ENCODE results near the gene SYTL2. TPM values are rescaled to one million over a fixed set of nuclear protein-coding genes. Genes with fewer than 3 reads are reported as not detected.

The SYTL2 gene
- total and polyA plus RNA-seq, 8 donors, result 21.3 to 63.3 (median 45.0) TPM

GRCh38 chr11:85768473-85769146 lies 42.3 kb downstream of the SYTL2 start:
- intact Hi-C loops (cut with DNase I), result no loop called here
- no peaks in the 10 kb centered on the region for H3K27me3 ChIP-seq
- peaks cover 0 to 3% of the 10 kb centered on the region in 2 donors for H3K4me1 ChIP-seq
- H3K36me3 ChIP-seq, result no peaks in the 10 kb centered on the region
- TF ChIP-seq, protein P1, sequence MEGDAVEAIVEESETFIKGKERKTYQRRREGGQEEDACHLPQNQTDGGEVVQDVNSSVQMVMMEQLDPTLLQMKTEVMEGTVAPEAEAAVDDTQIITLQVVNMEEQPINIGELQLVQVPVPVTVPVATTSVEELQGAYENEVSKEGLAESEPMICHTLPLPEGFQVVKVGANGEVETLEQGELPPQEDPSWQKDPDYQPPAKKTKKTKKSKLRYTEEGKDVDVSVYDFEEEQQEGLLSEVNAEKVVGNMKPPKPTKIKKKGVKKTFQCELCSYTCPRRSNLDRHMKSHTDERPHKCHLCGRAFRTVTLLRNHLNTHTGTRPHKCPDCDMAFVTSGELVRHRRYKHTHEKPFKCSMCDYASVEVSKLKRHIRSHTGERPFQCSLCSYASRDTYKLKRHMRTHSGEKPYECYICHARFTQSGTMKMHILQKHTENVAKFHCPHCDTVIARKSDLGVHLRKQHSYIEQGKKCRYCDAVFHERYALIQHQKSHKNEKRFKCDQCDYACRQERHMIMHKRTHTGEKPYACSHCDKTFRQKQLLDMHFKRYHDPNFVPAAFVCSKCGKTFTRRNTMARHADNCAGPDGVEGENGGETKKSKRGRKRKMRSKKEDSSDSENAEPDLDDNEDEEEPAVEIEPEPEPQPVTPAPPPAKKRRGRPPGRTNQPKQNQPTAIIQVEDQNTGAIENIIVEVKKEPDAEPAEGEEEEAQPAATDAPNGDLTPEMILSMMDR (IDR thresholded peaks at IDR 0.05), result no peak
- no peak overlapping the region for H3K4me3 ChIP-seq
- ATAC-seq (no peak), DNase-seq (no peak)
- no peak overlapping the region for H3K27ac ChIP-seq
- H3K9me3 ChIP-seq, result no peaks in the 10 kb centered on the region

DNA sequence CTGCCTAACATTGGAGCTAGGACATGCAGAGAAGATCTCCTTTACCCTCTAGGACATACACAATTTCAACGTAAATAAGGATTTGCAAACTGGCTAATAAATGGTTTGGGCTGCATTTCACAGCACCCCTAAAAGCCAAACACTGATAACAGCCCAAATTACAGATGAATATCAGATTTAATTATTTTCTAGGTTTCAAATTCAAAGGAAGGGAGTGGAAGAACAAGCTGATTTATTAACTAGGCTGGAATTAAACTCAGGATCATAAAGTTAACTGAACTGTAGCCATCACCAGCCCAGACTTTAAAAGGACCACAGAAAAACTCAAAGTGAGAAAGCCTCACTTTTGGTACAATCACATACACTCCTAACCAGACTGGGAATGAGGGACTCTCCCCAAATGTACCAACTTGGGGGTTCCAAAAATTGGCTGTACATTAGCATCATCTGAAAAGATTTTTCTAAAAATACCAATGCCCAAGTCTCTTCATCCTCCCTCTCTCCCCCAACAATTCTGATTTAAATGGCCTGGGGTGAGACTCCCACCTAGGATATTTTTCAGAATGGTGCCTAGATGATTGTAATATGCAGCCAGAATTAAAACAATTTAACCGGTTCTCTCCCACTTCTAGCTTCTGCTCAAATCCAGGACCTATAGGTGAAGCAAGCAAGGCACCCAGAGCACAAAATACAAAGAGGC lies 43.5 kb downstream of the SYTL2 start:
- Histone ChIP-seq H3K4me3 (no peak overlapping the region), H3K4me1 (peaks cover 0 to 3% of the 10 kb centered on the region in 2 donors), H3K36me3 (no peaks in the 10 kb centered on the region), H3K27me3 (no peaks in the 10 kb centered on the region), H3K9me3 (no peaks in the 10 kb centered on the region), H3K27ac (no peak overlapping the region)
- TF ChIP-seq, protein P1 (IDR thresholded peaks at IDR 0.05), result no peak
- no peak for DNase-seq
- ATAC-seq, result no peak
- intact Hi-C loops (cut with DNase I), result no loop called here

- no peaks in the 10 kb centered on the region for H3K9me3 ChIP-seq
- no peak overlapping the region for H3K4me3 ChIP-seq
- intact Hi-C loops (cut with DNase I), result no loop called here
- TF ChIP-seq, protein P1 (IDR thresholded peaks at IDR 0.05), result no peak
- H3K27ac ChIP-seq, result no peak overlapping the region
- H3K27me3 ChIP-seq, result no peaks in the 10 kb centered on the region
- DNase-seq, result no peak
- ATAC-seq, result no peak
- H3K4me1 ChIP-seq, result peaks cover 0 to 3% of the 10 kb centered on the region in 2 donors
- no peaks in the 10 kb centered on the region for H3K36me3 ChIP-seq
Measured at GRCh38 chr11:85766721-85767161, 44.2 kb downstream of the SYTL2 start.

- TF ChIP-seq, protein P1 (IDR thresholded peaks at IDR 0.05), result no peak
- ATAC-seq (no peak), DNase-seq (no peak)
- intact Hi-C loops (cut with DNase I), result no loop called here
- Histone ChIP-seq H3K4me3 (no peak overlapping the region), H3K9me3 (no peaks in the 10 kb centered on the region), H3K36me3 (no peaks in the 10 kb centered on the region), H3K4me1 (peaks cover 0 to 3% of the 10 kb centered on the region in 2 donors), H3K27me3 (no peaks in the 10 kb centered on the region), H3K27ac (no peak overlapping the region)
Measured at GRCh38 chr11:85764796-85765195, 46.1 kb downstream of the SYTL2 start.

DNA sequence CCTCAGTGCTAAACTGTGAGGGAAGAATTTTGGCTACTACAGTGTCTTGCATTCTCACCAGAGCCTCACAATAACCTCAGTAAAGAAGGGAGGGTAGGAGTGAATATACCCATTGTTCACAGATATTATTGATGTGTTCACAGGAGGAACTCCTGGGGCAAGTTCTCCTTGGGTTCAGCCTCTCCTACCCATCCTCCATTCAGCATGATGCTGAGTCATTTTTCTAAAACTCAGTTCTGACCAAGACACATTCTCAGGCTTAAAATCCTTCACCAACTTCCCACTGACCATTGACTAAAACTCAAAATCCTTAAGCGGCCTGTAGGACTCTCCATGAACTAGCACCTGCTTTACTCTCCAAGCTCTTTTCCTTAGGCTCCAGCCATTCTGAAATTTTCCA lies 48.7 kb downstream of the SYTL2 start:
- no peak for DNase-seq
- TF ChIP-seq, protein P1 (IDR thresholded peaks at IDR 0.05), result no peak
- Histone ChIP-seq H3K9me3 (no peaks in the 10 kb centered on the region), H3K4me1 (peaks cover 0 to 3% of the 10 kb centered on the region in 2 donors), H3K4me3 (no peak overlapping the region), H3K27me3 (no peaks in the 10 kb centered on the region), H3K36me3 (no peaks in the 10 kb centered on the region), H3K27ac (no peak overlapping the region)
- ATAC-seq, result no peak
- intact Hi-C loops (cut with DNase I), result no loop called here

All from left lung (tissue), 10 donors.